Lower lobe of right lung (tissue), 2 donors: ENCODE results near the gene PSG7. TPM values are rescaled to one million over a fixed set of nuclear protein-coding genes. Genes with fewer than 3 reads are reported as not detected.
A peak's percentile ranks its signal among the peaks of the same experiment; 100 is the strongest.
"Not testable (repeated sequence)": the region's sequence is repeated elsewhere in the genome, so short reads cannot be mapped to it uniquely, and the experiment has no call there.

Experiments used
- ATAC-seq, 2 donors: fragments of 200-7000 bp; cut with Tn5 transposase; one replicate each; pipeline ENCODE4 v1.9.1; 2020 to 2022; ENCODE audit warnings: mild to moderate bottlenecking in 2 of 2, moderate library complexity in 2 of 2
- DNase-seq: peaks from one replicate; pipeline ENCODE4 v3.0.0-alpha.2; 2020
- H3K27ac ChIP-seq: fragments of 200-600 bp; one replicate; pipeline ENCODE4 v1.8.0; 2022
- H3K27me3 ChIP-seq: fragments of 200-600 bp; one replicate; pipeline ENCODE4 v1.8.0; 2022; ENCODE audit warnings: low read depth
- H3K36me3 ChIP-seq: fragments of 200-600 bp; one replicate; pipeline ENCODE4 v1.8.0; 2022; ENCODE audit warnings: mild to moderate bottlenecking
- H3K4me1 ChIP-seq: fragments of 200-600 bp; one replicate; pipeline ENCODE4 v1.8.0; 2022
- H3K4me3 ChIP-seq: fragments of 200-600 bp; one replicate; pipeline ENCODE4 v1.8.0; 2022; ENCODE audit warnings: mild to moderate bottlenecking
- H3K9me3 ChIP-seq: fragments of 200-600 bp; one replicate; pipeline ENCODE4 v1.8.0; 2022
- intact Hi-C: fragments of 100-400 bp; cut with DNase I; formaldehyde crosslinking; loops from one replicate; pipeline ENCODE4 v1.11.0; 2022
- total RNA-seq: library from RNA; stranded (reverse); fragmentation: NEBNext Ultra II Directional; extraction: Animal tissue kit (Norgen Biotek cat#: 25700); gene quantifications from one replicate; pipeline ENCODE4 v1.2.1, GENCODE V29; 2021
- TF ChIP-seq, protein P1 (sequence below): fragments of 200-600 bp; IDR thresholded peaks from one replicate; pipeline ENCODE4 v1.8.0; 2022; ENCODE audit warnings: antibody characterized with exemption, mild to moderate bottlenecking
- donor health status: DM: no; HTN: yes; CAD: no; lungs with severe emphysema.

PSG7 gene
- total RNA-seq, 1 donor from 2014 or later = not detected

GRCh38 chr19:42926781-42927180, 10.2 kb downstream of the PSG7 start:
- ATAC-seq = no peak
- H3K27ac ChIP-seq = no peak overlapping the region

DNA sequence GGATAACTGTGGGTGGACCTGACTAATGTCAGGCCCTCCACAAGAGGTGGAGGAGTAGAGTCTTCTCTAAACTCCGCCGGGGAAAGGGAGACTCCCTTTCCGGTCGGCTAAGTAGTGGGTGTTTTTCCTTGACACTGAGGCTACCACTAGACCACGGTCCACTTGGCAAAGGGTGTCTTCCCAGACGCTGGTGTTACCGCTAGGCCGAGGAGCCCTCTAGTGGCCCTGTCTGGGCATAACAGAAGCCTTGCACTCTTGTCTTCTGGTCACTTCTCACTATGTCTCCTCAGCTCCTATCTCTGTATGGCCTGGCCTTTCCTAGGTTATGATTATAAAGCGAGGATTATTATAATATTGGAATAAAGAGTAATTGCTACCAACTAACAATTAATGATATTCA, 13.9 kb downstream of the PSG7 start:
- DNase-seq, H3K27me3 ChIP-seq, ATAC-seq, H3K4me3 ChIP-seq, H3K36me3 ChIP-seq, intact Hi-C loops, H3K9me3 ChIP-seq, H3K27ac ChIP-seq, H3K4me1 ChIP-seq: not testable (repeated sequence)
- TF ChIP-seq, protein P1, sequence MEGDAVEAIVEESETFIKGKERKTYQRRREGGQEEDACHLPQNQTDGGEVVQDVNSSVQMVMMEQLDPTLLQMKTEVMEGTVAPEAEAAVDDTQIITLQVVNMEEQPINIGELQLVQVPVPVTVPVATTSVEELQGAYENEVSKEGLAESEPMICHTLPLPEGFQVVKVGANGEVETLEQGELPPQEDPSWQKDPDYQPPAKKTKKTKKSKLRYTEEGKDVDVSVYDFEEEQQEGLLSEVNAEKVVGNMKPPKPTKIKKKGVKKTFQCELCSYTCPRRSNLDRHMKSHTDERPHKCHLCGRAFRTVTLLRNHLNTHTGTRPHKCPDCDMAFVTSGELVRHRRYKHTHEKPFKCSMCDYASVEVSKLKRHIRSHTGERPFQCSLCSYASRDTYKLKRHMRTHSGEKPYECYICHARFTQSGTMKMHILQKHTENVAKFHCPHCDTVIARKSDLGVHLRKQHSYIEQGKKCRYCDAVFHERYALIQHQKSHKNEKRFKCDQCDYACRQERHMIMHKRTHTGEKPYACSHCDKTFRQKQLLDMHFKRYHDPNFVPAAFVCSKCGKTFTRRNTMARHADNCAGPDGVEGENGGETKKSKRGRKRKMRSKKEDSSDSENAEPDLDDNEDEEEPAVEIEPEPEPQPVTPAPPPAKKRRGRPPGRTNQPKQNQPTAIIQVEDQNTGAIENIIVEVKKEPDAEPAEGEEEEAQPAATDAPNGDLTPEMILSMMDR = peak; percentile 49

More at GRCh38 chr19:42926781-42927180, 10.2 kb downstream of the PSG7 start:
- intact Hi-C loops = no loop called here
- H3K4me1 ChIP-seq = no peaks in the 10 kb centered on the region
- no peaks in the 10 kb centered on the region for H3K27me3 ChIP-seq
- H3K4me3 ChIP-seq = no peak overlapping the region
- H3K36me3 ChIP-seq = no peaks in the 10 kb centered on the region
- DNase-seq = no peak
- no peaks in the 10 kb centered on the region for H3K9me3 ChIP-seq
- TF ChIP-seq, protein P1 = no peak

GRCh38 chr19:42920971-42921370, 16.0 kb downstream of the PSG7 start:
- not testable (repeated sequence) for ATAC-seq, H3K36me3 ChIP-seq

DNA sequence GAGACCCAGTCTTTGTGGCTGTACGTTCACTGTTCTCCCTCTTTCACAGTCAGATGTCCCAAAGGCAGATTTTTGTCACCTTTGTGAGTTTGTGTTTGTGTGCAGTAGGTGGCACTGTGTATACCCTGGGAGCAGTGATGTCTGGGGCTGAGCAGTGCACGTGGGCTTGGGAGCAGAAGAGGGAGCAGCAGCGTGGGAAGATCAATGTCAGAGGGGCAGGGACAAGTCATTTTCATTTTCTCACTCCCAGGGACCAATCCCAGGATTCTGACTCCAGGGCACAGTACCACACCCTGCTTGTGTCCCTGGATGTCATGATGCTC, 17.3 kb downstream of the PSG7 start:
- no peaks in the 10 kb centered on the region for H3K36me3 ChIP-seq
- no peak overlapping the region for H3K27ac ChIP-seq
- intact Hi-C loops = no loop called here
- no peaks in the 10 kb centered on the region for H3K27me3 ChIP-seq
- TF ChIP-seq, protein P1 = no peak
- no peak overlapping the region for H3K4me3 ChIP-seq
- no peak for ATAC-seq
- H3K9me3 ChIP-seq = no peaks in the 10 kb centered on the region
- DNase-seq = no peak
- no peaks in the 10 kb centered on the region for H3K4me1 ChIP-seq

More at GRCh38 chr19:42920971-42921370, 16.0 kb downstream of the PSG7 start:
- H3K27me3 ChIP-seq, intact Hi-C loops, H3K4me1 ChIP-seq, DNase-seq, H3K9me3 ChIP-seq, H3K27ac ChIP-seq, H3K4me3 ChIP-seq: not testable (repeated sequence)

- intact Hi-C loops = not testable (repeated sequence)
Observed at GRCh38 chr19:42919070-42919756, 17.8 kb downstream of the PSG7 start.

DNA sequence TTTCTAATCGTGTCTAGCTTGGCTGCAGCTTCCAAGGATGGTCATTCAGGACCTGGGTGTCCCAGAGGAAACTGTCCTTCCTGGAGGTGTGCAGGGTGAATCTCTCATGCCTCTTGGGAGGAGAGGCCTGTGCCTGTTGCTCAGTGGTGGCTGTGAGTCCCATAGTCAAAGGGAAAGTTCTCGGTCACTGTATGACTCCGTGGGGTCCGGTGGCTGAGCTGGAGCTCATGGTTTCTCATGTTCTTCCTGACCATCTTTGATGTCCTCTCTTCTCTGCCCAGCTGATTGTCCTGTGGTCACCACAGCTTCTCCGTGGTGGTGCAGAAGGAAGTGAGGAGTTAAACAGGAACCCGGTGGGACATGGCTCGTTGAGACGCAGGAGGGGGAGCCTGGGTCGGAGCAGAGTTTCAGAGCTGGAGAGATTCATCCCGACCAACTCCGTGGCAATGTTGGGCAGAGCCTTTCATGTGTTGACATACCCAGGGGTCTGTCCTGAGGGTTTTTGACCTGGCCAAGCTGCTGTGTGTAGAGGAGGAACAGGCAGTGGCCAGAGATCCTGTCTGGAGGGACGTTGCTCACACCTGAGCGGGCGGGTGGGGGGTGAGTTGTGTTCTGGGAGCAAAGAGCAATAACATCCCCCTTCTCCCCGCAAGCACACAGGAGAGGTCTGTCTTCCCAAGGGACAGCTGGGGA, 18.5 kb downstream of the PSG7 start:
- intact Hi-C loops, H3K27ac ChIP-seq, DNase-seq, H3K27me3 ChIP-seq, H3K4me3 ChIP-seq, ATAC-seq, H3K4me1 ChIP-seq, H3K36me3 ChIP-seq, H3K9me3 ChIP-seq: not testable (repeated sequence)

More at GRCh38 chr19:42919070-42919756, 17.8 kb downstream of the PSG7 start:
- H3K27ac ChIP-seq, H3K27me3 ChIP-seq, H3K4me1 ChIP-seq, H3K36me3 ChIP-seq, ATAC-seq, H3K9me3 ChIP-seq, DNase-seq, H3K4me3 ChIP-seq: not testable (repeated sequence)

DNA sequence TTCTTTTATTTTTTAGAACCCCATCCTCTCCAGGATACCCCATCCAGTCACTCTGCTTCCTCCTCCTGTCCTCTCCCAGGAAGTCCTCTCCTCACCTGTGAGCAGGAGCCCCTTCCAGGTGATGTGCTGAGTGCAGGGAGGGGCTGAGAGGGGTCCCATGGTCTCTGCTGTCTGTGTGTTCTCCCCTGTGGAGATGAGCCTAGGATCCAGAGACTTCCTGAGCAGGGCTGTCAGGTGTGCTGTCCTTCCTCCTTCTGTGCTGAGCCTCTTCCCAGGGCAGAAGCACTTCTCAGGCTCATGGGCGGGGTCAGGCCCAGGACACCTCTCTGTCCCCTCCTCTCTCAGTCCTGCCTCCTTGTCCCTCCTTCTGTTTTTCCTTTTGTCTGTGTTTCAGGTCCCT, 19.4 kb downstream of the PSG7 start, which contains the start of gene PSG6:
PSG6 (minus strand) TSS at position 261 of the 400 bp plus-strand sequence; CDS start at position 159, 102 bp downstream.
- not testable (repeated sequence) for H3K27me3 ChIP-seq, ATAC-seq

DNA sequence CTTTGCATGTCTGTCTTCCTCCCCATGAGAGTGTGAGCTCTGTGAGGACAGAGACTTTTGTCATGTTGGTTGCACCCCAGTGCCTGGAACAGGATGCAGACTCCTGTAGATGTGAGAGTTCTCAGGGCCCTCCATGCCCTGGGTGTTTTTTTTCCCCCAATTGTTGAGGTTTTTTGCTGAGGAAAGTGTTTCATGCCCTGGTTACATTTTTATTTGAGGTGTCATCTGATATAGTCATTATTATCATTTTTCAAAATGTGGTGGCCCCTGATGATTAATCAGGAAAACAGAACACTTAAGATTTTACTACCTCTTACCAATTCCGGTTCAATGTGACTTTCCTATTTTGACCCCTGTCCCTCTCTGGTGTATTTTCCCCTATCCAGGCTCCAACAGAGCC, 20.1 kb downstream of the PSG7 start:
- intact Hi-C loops = not testable (repeated sequence)

More for the DNA sequence above, 19.4 kb downstream of the PSG7 start, which contains the start of gene PSG6:
- H3K9me3 ChIP-seq, H3K27ac ChIP-seq, H3K4me3 ChIP-seq, intact Hi-C loops, DNase-seq, H3K4me1 ChIP-seq, H3K36me3 ChIP-seq: not testable (repeated sequence)

GRCh38 chr19:42913516-42913915, 23.5 kb downstream of the PSG7 start:
- ATAC-seq, intact Hi-C loops, DNase-seq, H3K27me3 ChIP-seq, H3K9me3 ChIP-seq, H3K4me3 ChIP-seq, H3K27ac ChIP-seq, H3K4me1 ChIP-seq, H3K36me3 ChIP-seq: not testable (repeated sequence)

More for the DNA sequence above, 20.1 kb downstream of the PSG7 start:
- not testable (repeated sequence) for H3K27ac ChIP-seq, H3K36me3 ChIP-seq, H3K4me3 ChIP-seq, H3K4me1 ChIP-seq, ATAC-seq, DNase-seq, H3K9me3 ChIP-seq, H3K27me3 ChIP-seq

DNA sequence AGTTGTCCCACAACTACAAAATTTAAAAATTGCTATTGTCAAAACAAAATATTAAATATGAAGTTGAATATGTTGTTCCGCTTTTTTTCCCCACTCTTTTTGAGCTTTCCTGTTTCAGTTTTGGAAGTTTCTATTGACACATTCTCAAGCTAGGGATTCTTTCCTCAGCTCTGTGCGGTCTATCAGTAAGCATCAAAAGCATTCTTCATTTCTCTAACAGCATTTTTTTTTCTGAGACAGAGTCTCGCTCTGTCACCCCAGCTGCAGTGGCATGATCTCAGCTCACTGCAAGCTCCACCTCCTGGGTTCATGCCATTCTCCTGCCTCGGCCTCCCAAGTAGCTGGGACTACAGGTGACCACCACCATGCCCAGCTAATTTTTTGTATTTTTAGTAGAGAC, 24.1 kb downstream of the PSG7 start:
- H3K27ac ChIP-seq, H3K27me3 ChIP-seq, H3K4me1 ChIP-seq, H3K4me3 ChIP-seq, H3K36me3 ChIP-seq, intact Hi-C loops, H3K9me3 ChIP-seq, DNase-seq, ATAC-seq: not testable (repeated sequence)

DNA sequence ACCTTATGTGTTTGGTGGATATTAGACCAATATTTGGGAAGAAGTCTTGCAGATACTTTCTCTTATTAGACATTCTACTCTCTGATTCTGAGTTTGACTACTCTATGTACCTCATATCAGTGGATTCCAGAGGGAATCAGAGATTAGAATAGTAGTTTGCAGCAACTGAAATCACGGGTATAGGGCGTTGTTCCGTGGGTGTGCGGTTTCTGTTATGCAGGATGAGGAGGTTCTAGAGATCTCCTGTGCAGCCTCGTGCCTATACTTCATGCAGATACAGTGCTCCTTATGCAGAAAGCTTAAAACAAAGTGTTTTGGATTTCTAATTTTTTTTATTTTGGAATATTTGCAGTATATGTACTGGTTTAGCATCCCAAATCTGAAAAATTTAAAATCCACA, 25.3 kb downstream of the PSG7 start:
- not testable (repeated sequence) for H3K9me3 ChIP-seq

More for the DNA sequence above, 25.3 kb downstream of the PSG7 start:
- H3K4me3 ChIP-seq, H3K4me1 ChIP-seq, intact Hi-C loops, H3K27ac ChIP-seq, DNase-seq, H3K27me3 ChIP-seq, ATAC-seq, H3K36me3 ChIP-seq: not testable (repeated sequence)
